ENCODE data around the gene MTMR1. TPM values are rescaled to one million over a fixed set of nuclear protein-coding genes. Genes with fewer than 3 reads are reported as not detected.

MTMR1 gene
- total and polyA plus RNA-seq, 9 of the 15 experiments (the other 6 are each of a cell fraction or from before 2014, with no cell fraction given) = 0.96 to 35.4 (median 22.4) TPM

GRCh38 chrX:150813922-150814321 lies 120.7 kb downstream of the MTMR1 start (continued):
- TF ChIP-seq ZBTB12 (CRISPR knock-in tag; IDR thresholded peaks at IDR 0.05) = no peak

Other genes starting within 250 kb of the MTMR1 start
- gene MTM1, start 124.8 kb upstream of the MTMR1 start, total RNA-seq (2014; rRNA removed) = 9.4 and 10.7 TPM in 2 replicates
- gene MTM1, start 124.8 kb upstream of the MTMR1 start, total RNA-seq (2014; rRNA removed; fragmentation: Illumina TruSeq; extraction: Trizol) = 12.0 and 13.2 TPM in 2 replicates
- 12.7 and 13.3 TPM in 2 replicates for gene MTM1, start 124.8 kb upstream of the MTMR1 start, total RNA-seq (2015; rRNA removed; fragmentation: Illumina TruSeq; extraction: Trizol)
- 11.3 and 13.3 TPM in 2 replicates for gene MTM1, start 124.8 kb upstream of the MTMR1 start, total RNA-seq (2021)
- gene MTM1, start 124.8 kb upstream of the MTMR1 start, polyA plus RNA-seq (2011; rRNA removed) = 6.0 and 7.7 TPM in 2 replicates
- gene MTM1, start 124.8 kb upstream of the MTMR1 start, polyA plus RNA-seq (2014; fragmentation: Illumina TruSeq; extraction: Trizol) = 9.9 and 11.3 TPM in 2 replicates
- gene MTM1, start 124.8 kb upstream of the MTMR1 start, polyA plus RNA-seq (2014; fragmentation: Nextera tagmentation; extraction: Ambion mirVana) = 1 to 10 TPM; 5.6 to 9.5 TPM
- gene MTM1, start 124.8 kb upstream of the MTMR1 start, polyA plus RNA-seq (2014; rRNA removed) = 9.0 and 12.1 TPM in 2 replicates
- gene CD99L2, start 205.3 kb downstream of the MTMR1 start, total RNA-seq (2014; rRNA removed) = 10.2 and 11.7 TPM in 2 replicates
- 9.6 and 10.4 TPM in 2 replicates for gene CD99L2, start 205.3 kb downstream of the MTMR1 start, total RNA-seq (2014; rRNA removed; fragmentation: Illumina TruSeq; extraction: Trizol)
- gene CD99L2, start 205.3 kb downstream of the MTMR1 start, total RNA-seq (2015; rRNA removed; fragmentation: Illumina TruSeq; extraction: Trizol) = 14.6 and 15.0 TPM in 2 replicates
- gene CD99L2, start 205.3 kb downstream of the MTMR1 start, total RNA-seq (2021) = 19.0 and 19.6 TPM in 2 replicates
- 11.9 and 15.0 TPM in 2 replicates for gene CD99L2, start 205.3 kb downstream of the MTMR1 start, polyA plus RNA-seq (2011; rRNA removed)
- 17.6 and 18.0 TPM in 2 replicates for gene CD99L2, start 205.3 kb downstream of the MTMR1 start, polyA plus RNA-seq (2014; fragmentation: Illumina TruSeq; extraction: Trizol)
- 1 to 10 TPM in 1 of 2 experiments, under 1 TPM in 1; 0.76 to 2.8 TPM for gene CD99L2, start 205.3 kb downstream of the MTMR1 start, polyA plus RNA-seq (2014; fragmentation: Nextera tagmentation; extraction: Ambion mirVana)
- 12.7 and 13.0 TPM in 2 replicates for gene CD99L2, start 205.3 kb downstream of the MTMR1 start, polyA plus RNA-seq (2014; rRNA removed)